ENCODE results near the gene COMMD9. TPM values are rescaled to one million over a fixed set of nuclear protein-coding genes. Genes with fewer than 3 reads are reported as not detected.
A peak's percentile ranks its signal among the peaks of the same experiment; 100 is the strongest.

Gene COMMD9
- total and polyA plus RNA-seq, 2 of the 4 experiments (the other 2 are of a cell fraction): 50.7 to 58.3 TPM

DNA sequence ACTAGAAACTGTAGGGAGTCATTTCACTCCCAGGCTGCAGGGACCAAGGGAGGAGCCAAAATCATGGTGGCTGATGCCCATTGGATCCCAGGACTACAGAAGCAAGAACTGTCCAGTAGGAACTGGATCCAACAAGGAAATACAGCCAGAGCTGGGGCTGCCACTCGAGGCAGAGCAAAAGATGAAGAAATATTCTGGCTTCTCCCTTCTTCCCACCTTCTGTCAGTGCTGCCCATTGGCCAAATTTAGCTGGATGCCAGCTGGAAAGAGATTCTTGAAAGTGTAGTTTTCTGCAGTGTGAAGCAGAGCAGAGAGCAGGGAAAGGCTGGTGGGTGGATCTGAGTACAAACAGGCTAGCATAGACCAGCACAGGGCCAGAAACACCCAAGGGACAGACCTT is 45.6 kb downstream of the COMMD9 start:
- Histone ChIP-seq H3K56ac (ENCODE audit: extremely low read depth, insufficient read depth, low read length) (no peak overlapping the region), H3K27ac (ENCODE audit: insufficient read depth, low read length) (no peak overlapping the region), H4K20me1 (ENCODE audit: insufficient read depth, low read length) (no peaks in the 10 kb centered on the region), H2AK5ac (ENCODE audit: low read depth, low read length) (no peak overlapping the region), H3K4me1 (ENCODE audit: control insufficient read depth, insufficient read depth, low read length) (no peaks in the 10 kb centered on the region), H3K18ac (ENCODE audit: low read depth, low read length) (no peak overlapping the region), H4K5ac (ENCODE audit: low read depth, low read length) (no peak overlapping the region), H2BK120ac (ENCODE audit: low read depth, low read length) (no peak overlapping the region), H3K4ac (ENCODE audit: low read depth, low read length) (no peak overlapping the region), H4K91ac (ENCODE audit: insufficient read depth, low read depth, low read length) (no peak overlapping the region), H4K8ac (ENCODE audit: low read depth in 2 of 2, low read length in 2 of 2) (no peak overlapping the region), H3K9me1 (ENCODE audit: insufficient read depth, low read length) (no peaks in the 10 kb centered on the region), H2AFZ (replicated peaks; ENCODE audit: low read length, poor library complexity) (no peak overlapping the region), H3K4me2 (ENCODE audit: low read depth, low read length) (no peak overlapping the region), H3K14ac (replicated peaks; ENCODE audit: low read depth, low read length) (no peak overlapping the region), H3K9me3 (ENCODE audit: control insufficient read depth, insufficient read depth, low read length) (no peaks in the 10 kb centered on the region; the same call in 1 of the 2 replicates), H3K4me3 (ENCODE audit: insufficient read depth, low read depth, low read length) (no peak overlapping the region), H3K36me3 (ENCODE audit: control insufficient read depth, insufficient read depth, low read length) (no peaks in the 10 kb centered on the region), H3K27me3 (ENCODE audit: control insufficient read depth, insufficient read depth, low read length) (peaks cover 28% of the 10 kb centered on the region), H2BK5ac (ENCODE audit: low read depth, low read length, poor library complexity, severe bottlenecking) (no peak overlapping the region), H3K23ac (ENCODE audit: low read depth, low read length) (no peak overlapping the region), H3K79me1 (ENCODE audit: low read depth in 1 of 2, low read length in 2 of 2) (no peaks in the 10 kb centered on the region), H2BK15ac (ENCODE audit: low read depth, low read length) (no peak overlapping the region), H2BK20ac (ENCODE audit: low read depth, low read length) (no peak overlapping the region), H2AK9ac (replicated peaks; ENCODE audit: low read depth, low read length, poor library complexity) (no peak overlapping the region), H3K9ac (ENCODE audit: low read depth, low read length) (no peak overlapping the region)
- dilution Hi-C loops (cut with HindIII; ENCODE audit: low sequenced_read_pairs, unreplicated experiment): no loop called here
- WGBS, 2 experiments (ENCODE audit: extremely low coverage in 2 of 2, insufficient read length in 1 of 2): no CpG with 5 or more reads among the region's 1 CpG
- ATAC-seq (ENCODE audit: low read depth) (peak; percentile 24; the same call in 1 of the 2 replicates), DNase-seq (no peak)
- in situ Hi-C loops (cut with MboI; ENCODE audit: low sequenced_read_pairs): no loop called here
- ChIA-PET CTCF (no interaction called here), POLR2A (ENCODE audit: unreplicated experiment) (no interaction called here)
- BruUV-seq (replicated peaks): no TSS peak
- intact Hi-C loops (cut with micrococcal nuclease): no loop called here
- TF ChIP-seq FOS (IDR thresholded peaks at IDR 0.05; ENCODE audit: low read depth, low read length): no peak
- no peak for TF ChIP-seq MAZ (IDR thresholded peaks at IDR 0.05; ENCODE audit: borderline replicate concordance, low read depth, low read length)
- TF ChIP-seq NFE2L2 (IDR thresholded peaks at IDR 0.05; ENCODE audit: low read depth, low read length): no peak
- no peak for TF ChIP-seq MXI1 (IDR thresholded peaks at IDR 0.05; ENCODE audit: borderline replicate concordance, low read depth, low read length)
- TF ChIP-seq, protein P1, sequence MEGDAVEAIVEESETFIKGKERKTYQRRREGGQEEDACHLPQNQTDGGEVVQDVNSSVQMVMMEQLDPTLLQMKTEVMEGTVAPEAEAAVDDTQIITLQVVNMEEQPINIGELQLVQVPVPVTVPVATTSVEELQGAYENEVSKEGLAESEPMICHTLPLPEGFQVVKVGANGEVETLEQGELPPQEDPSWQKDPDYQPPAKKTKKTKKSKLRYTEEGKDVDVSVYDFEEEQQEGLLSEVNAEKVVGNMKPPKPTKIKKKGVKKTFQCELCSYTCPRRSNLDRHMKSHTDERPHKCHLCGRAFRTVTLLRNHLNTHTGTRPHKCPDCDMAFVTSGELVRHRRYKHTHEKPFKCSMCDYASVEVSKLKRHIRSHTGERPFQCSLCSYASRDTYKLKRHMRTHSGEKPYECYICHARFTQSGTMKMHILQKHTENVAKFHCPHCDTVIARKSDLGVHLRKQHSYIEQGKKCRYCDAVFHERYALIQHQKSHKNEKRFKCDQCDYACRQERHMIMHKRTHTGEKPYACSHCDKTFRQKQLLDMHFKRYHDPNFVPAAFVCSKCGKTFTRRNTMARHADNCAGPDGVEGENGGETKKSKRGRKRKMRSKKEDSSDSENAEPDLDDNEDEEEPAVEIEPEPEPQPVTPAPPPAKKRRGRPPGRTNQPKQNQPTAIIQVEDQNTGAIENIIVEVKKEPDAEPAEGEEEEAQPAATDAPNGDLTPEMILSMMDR (conservative IDR thresholded peaks at IDR 0.05; ENCODE audit: low read depth, low read length): no peak
- no peak for TF ChIP-seq RCOR1 (IDR thresholded peaks at IDR 0.05; ENCODE audit: insufficient replicate concordance, low read length)
- no peak for TF ChIP-seq SMC3 (IDR thresholded peaks at IDR 0.05; ENCODE audit: low read depth, low read length)
- TF ChIP-seq POLR2A (IDR thresholded peaks at IDR 0.05; ENCODE audit: low read depth, low read length): no peak
- TF ChIP-seq, protein P2, sequence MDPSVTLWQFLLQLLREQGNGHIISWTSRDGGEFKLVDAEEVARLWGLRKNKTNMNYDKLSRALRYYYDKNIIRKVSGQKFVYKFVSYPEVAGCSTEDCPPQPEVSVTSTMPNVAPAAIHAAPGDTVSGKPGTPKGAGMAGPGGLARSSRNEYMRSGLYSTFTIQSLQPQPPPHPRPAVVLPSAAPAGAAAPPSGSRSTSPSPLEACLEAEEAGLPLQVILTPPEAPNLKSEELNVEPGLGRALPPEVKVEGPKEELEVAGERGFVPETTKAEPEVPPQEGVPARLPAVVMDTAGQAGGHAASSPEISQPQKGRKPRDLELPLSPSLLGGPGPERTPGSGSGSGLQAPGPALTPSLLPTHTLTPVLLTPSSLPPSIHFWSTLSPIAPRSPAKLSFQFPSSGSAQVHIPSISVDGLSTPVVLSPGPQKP (IDR thresholded peaks at IDR 0.05; ENCODE audit: borderline replicate concordance, low read depth, low read length): no peak
- no peak for TF ChIP-seq RAD21 (IDR thresholded peaks at IDR 0.05; ENCODE audit: low read length)
- TF ChIP-seq CHD1 (IDR thresholded peaks at IDR 0.05; ENCODE audit: low read depth, low read length): no peak
- TF ChIP-seq BHLHE40 (IDR thresholded peaks at IDR 0.05; ENCODE audit: low read depth, low read length): no peak
- TF ChIP-seq, protein P3, sequence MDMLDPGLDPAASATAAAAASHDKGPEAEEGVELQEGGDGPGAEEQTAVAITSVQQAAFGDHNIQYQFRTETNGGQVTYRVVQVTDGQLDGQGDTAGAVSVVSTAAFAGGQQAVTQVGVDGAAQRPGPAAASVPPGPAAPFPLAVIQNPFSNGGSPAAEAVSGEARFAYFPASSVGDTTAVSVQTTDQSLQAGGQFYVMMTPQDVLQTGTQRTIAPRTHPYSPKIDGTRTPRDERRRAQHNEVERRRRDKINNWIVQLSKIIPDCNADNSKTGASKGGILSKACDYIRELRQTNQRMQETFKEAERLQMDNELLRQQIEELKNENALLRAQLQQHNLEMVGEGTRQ (IDR thresholded peaks at IDR 0.05; ENCODE audit: low read depth, low read length): no peak
- no peak for TF ChIP-seq RFX5 (IDR thresholded peaks at IDR 0.05; ENCODE audit: low read depth, low read length)
- TF ChIP-seq CEBPB (IDR thresholded peaks at IDR 0.05; ENCODE audit: low read depth, low read length): no peak
- TF ChIP-seq MAFK (IDR thresholded peaks at IDR 0.05; ENCODE audit: low read depth, low read length): no peak
